Measurements from ENCODE around the gene MGA. TPM values are rescaled to one million over a fixed set of nuclear protein-coding genes. Genes with fewer than 3 reads are reported as not detected.

The MGA gene
- polyA plus RNA-seq, 4 donors, result 31.7 to 35.2 (median 33.2) TPM

Other genes with a start within 250 kb of the MGA start
- gene RTF1, start 243.3 kb upstream of the MGA start, polyA plus RNA-seq (ENCODE audit: insufficient read length in 4 of 4), result 10 to 100 TPM; 70.6 to 80.7 (median 76.5) TPM
- gene ITPKA, start 166.5 kb upstream of the MGA start, polyA plus RNA-seq (ENCODE audit: insufficient read length in 4 of 4), result under 1 TPM; 0.19 to 0.69 (median 0.45) TPM
- gene LTK, start 146.6 kb upstream of the MGA start, polyA plus RNA-seq (ENCODE audit: insufficient read length in 4 of 4), result 1 to 10 TPM; 1.7 to 2.4 (median 2.0) TPM
- gene RPAP1, start 116.1 kb upstream of the MGA start, polyA plus RNA-seq (ENCODE audit: insufficient read length in 4 of 4), result 10 to 100 TPM; 26.5 to 35.2 (median 30.9) TPM
- gene TYRO3, start 101.2 kb upstream of the MGA start, polyA plus RNA-seq (ENCODE audit: insufficient read length in 4 of 4), result 100 to 1,000 TPM; 141 to 180 (median 154) TPM
- gene MAPKBP1, start 114.1 kb downstream of the MGA start, polyA plus RNA-seq (ENCODE audit: insufficient read length in 4 of 4), result 10 to 100 TPM; 12.3 to 15.5 (median 13.3) TPM
- 10 to 100 TPM in 3 of 4 donors, 1 to 10 TPM in 1; 9.1 to 14.2 (median 11.5) TPM for gene JMJD7, start 167.7 kb downstream of the MGA start, polyA plus RNA-seq (ENCODE audit: insufficient read length in 4 of 4)
- gene PLA2G4B, start 178.4 kb downstream of the MGA start, polyA plus RNA-seq (ENCODE audit: insufficient read length in 4 of 4), result 1 to 10 TPM; 7.6 to 9.1 (median 8.2) TPM
- gene SPTBN5, start 233.6 kb downstream of the MGA start, polyA plus RNA-seq (ENCODE audit: insufficient read length in 4 of 4), result 1 to 10 TPM; 2.6 to 3.0 (median 2.7) TPM

Measured in right renal pelvis (tissue), 4 donors.